KBM-7 (cell line): Measurements from ENCODE around the gene EGFL7.
A peak's percentile ranks its signal among the peaks of the same experiment; 100 is the strongest.
"Not testable (repeated sequence)": the region's sequence is repeated elsewhere in the genome, so short reads cannot be mapped to it uniquely, and the experiment has no call there.

Experiments used
- DNase-seq: peaks from one replicate; pipeline ENCODE4 v3.0.0-alpha.2; 2015
- in situ Hi-C: fragments of 300-500 bp; cut with MboI; formaldehyde crosslinking; loops from 2 replicates; pipeline ENCODE4 v1.14.3; 2020; ENCODE audit warnings: low sequenced_read_pairs, low pct_unique_long_range_greater_than_20kb, mixed read lengths

The EGFL7 gene

GRCh38 chr9:136623016-136623841, 39.5 kb upstream of the EGFL7 start:
- in situ Hi-C loops = loop anchor here (10.0 kb wide), 1 partner anchor 118 kb away; no protein-coding TSS in a partner anchor
- no peak for DNase-seq

- DNase-seq = no peak
- in situ Hi-C loops = loop anchor here (10.0 kb wide), 1 partner anchor 119 kb away; no protein-coding TSS in a partner anchor
Observed at GRCh38 chr9:136623842-136624183, 38.9 kb upstream of the EGFL7 start.

- in situ Hi-C loops = loop anchor here (10.0 kb wide), 1 partner anchor 120 kb away; no protein-coding TSS in a partner anchor
Observed at GRCh38 chr9:136624184-136624951, 38.3 kb upstream of the EGFL7 start.

GRCh38 chr9:136625101-136626065, 37.3 kb upstream of the EGFL7 start:
- DNase-seq = peak; percentile 46
- in situ Hi-C loops = loop anchor here (10.0 kb wide), 1 partner anchor 121 kb away; no protein-coding TSS in a partner anchor

More at GRCh38 chr9:136624184-136624951, 38.3 kb upstream of the EGFL7 start:
- no peak for DNase-seq

GRCh38 chr9:136626066-136626725, 36.5 kb upstream of the EGFL7 start:
- no peak for DNase-seq
- in situ Hi-C loops = loop anchor here (10.0 kb wide), 1 partner anchor 121 kb away; no protein-coding TSS in a partner anchor

GRCh38 chr9:136626740-136627642, 35.7 kb upstream of the EGFL7 start:
- no peak for DNase-seq
- in situ Hi-C loops = loop anchor here (10.0 kb wide), 1 partner anchor 122 kb away; no protein-coding TSS in a partner anchor

- no peak for DNase-seq
- in situ Hi-C loops = loop anchor here (10.0 kb wide), 1 partner anchor 123 kb away; no protein-coding TSS in a partner anchor
Observed at GRCh38 chr9:136627703-136628102, 35.0 kb upstream of the EGFL7 start.

GRCh38 chr9:136628268-136628667, 34.4 kb upstream of the EGFL7 start:
- in situ Hi-C loops = loop anchor here (10.0 kb wide), 1 partner anchor 123 kb away; no protein-coding TSS in a partner anchor
- DNase-seq = no peak

GRCh38 chr9:136629001-136629878, 33.5 kb upstream of the EGFL7 start:
- in situ Hi-C loops = loop anchor here (10.0 kb wide), 1 partner anchor 124 kb away; no protein-coding TSS in a partner anchor
- DNase-seq = no peak

- in situ Hi-C loops = loop anchor here (10.0 kb wide), 1 partner anchor 125 kb away; no protein-coding TSS in a partner anchor
- peak; percentile 76 for DNase-seq
Observed at GRCh38 chr9:136629879-136630661, 32.6 kb upstream of the EGFL7 start.

- DNase-seq = no peak
- in situ Hi-C loops = no loop called here
Observed at GRCh38 chr9:136630662-136630992, 32.1 kb upstream of the EGFL7 start.

- DNase-seq = peak; percentile 89
- in situ Hi-C loops = no loop called here
Observed at GRCh38 chr9:136631038-136632000, 31.4 kb upstream of the EGFL7 start.

GRCh38 chr9:136632072-136632471, 30.6 kb upstream of the EGFL7 start:
- DNase-seq, in situ Hi-C loops: not testable (repeated sequence)

- not testable (repeated sequence) for DNase-seq
Observed at GRCh38 chr9:136632491-136633106, 30.1 kb upstream of the EGFL7 start.

More at GRCh38 chr9:136632491-136633106, 30.1 kb upstream of the EGFL7 start:
- in situ Hi-C loops = not testable (repeated sequence)
